ENCODE measurements around the gene KCTD16. TPM values are rescaled to one million over a fixed set of nuclear protein-coding genes. Genes with fewer than 3 reads are reported as not detected.

The KCTD16 gene
- total and polyA plus RNA-seq, 12 donors: 0.04 to 2.1 (median 0.48) TPM; not detected in 1

- Histone ChIP-seq H3K4me1 (replicated peaks in 1 of 2) (no peaks in the 10 kb centered on the region), H3K36me3 (replicated peaks in 1 of 2) (no peaks in the 10 kb centered on the region), H3K27ac (no peak overlapping the region), H3K27me3 (no peaks in the 10 kb centered on the region), H3K4me3 (no peak overlapping the region), H3K9me3 (replicated peaks in 1 of 3) (no peaks in the 10 kb centered on the region)
- no peak for TF ChIP-seq CTCF (IDR thresholded peaks at IDR 0.05)
- TF ChIP-seq POLR2A (IDR thresholded peaks at IDR 0.05): no peak
- no peak for DNase-seq
- intact Hi-C loops (cut with DNase I): no loop called here
Measured at GRCh38 chr5:144329681-144330080, 159.0 kb downstream of the KCTD16 start.

GRCh38 chr5:144331361-144331760, 160.7 kb downstream of the KCTD16 start:
- Histone ChIP-seq H3K9me3 (replicated peaks in 1 of 3) (no peaks in the 10 kb centered on the region), H3K27me3 (no peaks in the 10 kb centered on the region), H3K4me3 (no peak overlapping the region), H3K4me1 (replicated peaks in 1 of 2) (no peaks in the 10 kb centered on the region), H3K36me3 (replicated peaks in 1 of 2) (no peaks in the 10 kb centered on the region), H3K27ac (no peak overlapping the region)
- TF ChIP-seq CTCF (IDR thresholded peaks at IDR 0.05): no peak
- DNase-seq: no peak
- intact Hi-C loops (cut with DNase I): no loop called here

GRCh38 chr5:144332265-144332664, 161.6 kb downstream of the KCTD16 start:
- Histone ChIP-seq H3K36me3 (replicated peaks in 1 of 2) (no peaks in the 10 kb centered on the region), H3K9me3 (replicated peaks in 1 of 3) (no peaks in the 10 kb centered on the region), H3K27ac (no peak overlapping the region), H3K27me3 (no peaks in the 10 kb centered on the region), H3K4me1 (replicated peaks in 1 of 2) (no peaks in the 10 kb centered on the region), H3K4me3 (no peak overlapping the region)
- intact Hi-C loops (cut with DNase I): no loop called here
- WGBS, 4 donors: 81 to 88% (median 86%) methylated on average over 1 of the region's 1 CpG
- TF ChIP-seq POLR2A (IDR thresholded peaks at IDR 0.05): no peak
- DNase-seq: no peak

- Histone ChIP-seq H3K27me3 (no peaks in the 10 kb centered on the region), H3K36me3 (replicated peaks in 1 of 2) (no peaks in the 10 kb centered on the region), H3K4me1 (replicated peaks in 1 of 2) (no peaks in the 10 kb centered on the region), H3K4me3 (no peak overlapping the region), H3K9me3 (replicated peaks in 1 of 3) (no peaks in the 10 kb centered on the region), H3K27ac (no peak overlapping the region)
- intact Hi-C loops (cut with DNase I): no loop called here
- DNase-seq: no peak
- TF ChIP-seq POLR2A (IDR thresholded peaks at IDR 0.05): no peak
- TF ChIP-seq CTCF (IDR thresholded peaks at IDR 0.05): no peak
- 86 to 100% (median 96%) methylated on average over 1 of the region's 1 CpG for WGBS, 4 donors
Measured at GRCh38 chr5:144333336-144333920, 162.8 kb downstream of the KCTD16 start.

- intact Hi-C loops (cut with DNase I): no loop called here
- TF ChIP-seq CTCF (IDR thresholded peaks at IDR 0.05) (no peak), POLR2A (IDR thresholded peaks at IDR 0.05) (no peak)
- no peak overlapping the region for H3K4me3 ChIP-seq
- WGBS, 4 donors: 59 to 92% (median 78%) methylated on average over 1 of the region's 1 CpG
- H3K36me3 ChIP-seq (replicated peaks in 1 of 2): no peaks in the 10 kb centered on the region
- H3K27ac ChIP-seq: no peak overlapping the region
- H3K4me1 ChIP-seq (replicated peaks in 1 of 2): no peaks in the 10 kb centered on the region
- H3K27me3 ChIP-seq: no peaks in the 10 kb centered on the region
- H3K9me3 ChIP-seq (replicated peaks in 1 of 3): no peaks in the 10 kb centered on the region
- no peak for DNase-seq
Measured at GRCh38 chr5:144335561-144335960, 164.9 kb downstream of the KCTD16 start.
